ENCODE data around the gene PPP1R14D. TPM values are rescaled to one million over a fixed set of nuclear protein-coding genes. Genes with fewer than 3 reads are reported as not detected.
A peak's percentile ranks its signal among the peaks of the same experiment; 100 is the strongest.

Gene PPP1R14D
- total RNA-seq, 1 experiment from 2014 or later = 0.65 TPM

GRCh38 chr15:40787344-40787841 is 41.1 kb downstream of the PPP1R14D start:
- Histone ChIP-seq H3K4me2 (peak overlapping the region; percentile 74), H2AFZ (no peak overlapping the region), H3K9me3 (ENCODE audit: insufficient read depth, low read depth) (no peaks in the 10 kb centered on the region), H3K79me2 (ENCODE audit: low read depth) (peaks cover 58% of the 10 kb centered on the region), H3K9me2 (ENCODE audit: insufficient read depth) (no peaks in the 10 kb centered on the region), H3K27me3 (ENCODE audit: insufficient read depth, low read depth) (no peaks in the 10 kb centered on the region), H3K4me3 (no peak overlapping the region; the same call in 1 of the 2 replicates), H3K27ac (peak overlapping the region; percentile 98), H4K20me1 (ENCODE audit: insufficient read depth) (no peaks in the 10 kb centered on the region), H3F3A (ENCODE audit: insufficient read depth, low read depth) (peaks cover 68% of the 10 kb centered on the region), H3K4me1 (replicated peaks; ENCODE audit: insufficient read depth) (peaks cover 79% of the 10 kb centered on the region), H3K36me3 (ENCODE audit: low read depth) (no peaks in the 10 kb centered on the region)
- POLR2A ChIA-PET (ENCODE audit: unreplicated experiment) = interaction anchor here (0.6 to 0.7 kb wide), 4 partner anchors 20 to 357 kb away, joined by 3 to 5 read pairs (median 4); partner anchors contain the start of gene DNAJC17
- BruUV-seq (replicated peaks) = no TSS peak
- intact Hi-C loops (cut with micrococcal nuclease; ENCODE audit: unreplicated experiment) = loop anchor here (1.0 kb wide), 6 partner anchors 18 to 105 kb away; partner anchors contain the start of genes C15orf62, DNAJC17 and ZFYVE19
- DNase-seq = peak; percentile 91 to 97
- CTCF ChIA-PET = interaction anchor here (1.5 kb wide), 2 partner anchors 70 to 72 kb away, joined by 3 to 4 read pairs; no protein-coding TSS in a partner anchor
- TF ChIP-seq EZH2 (IDR thresholded peaks at IDR 0.05; ENCODE audit: low read depth) (no peak), CTCF (conservative IDR thresholded peaks at IDR 0.05) (no peak)

GRCh38 chr15:40785814-40786213 is 42.7 kb downstream of the PPP1R14D start:
- Histone ChIP-seq H3K9me3 (ENCODE audit: insufficient read depth, low read depth) (no peaks in the 10 kb centered on the region), H3K4me2 (peak overlapping the region; percentile 74), H2AFZ (no peak overlapping the region), H3K4me3 (peak overlapping the region; percentile 45; the same call in 1 of the 2 replicates), H3F3A (ENCODE audit: insufficient read depth, low read depth) (peaks cover 61% of the 10 kb centered on the region), H3K79me2 (ENCODE audit: low read depth) (peaks cover 45% of the 10 kb centered on the region), H3K4me1 (replicated peaks; ENCODE audit: insufficient read depth) (peaks cover 63% of the 10 kb centered on the region), H3K27me3 (ENCODE audit: insufficient read depth, low read depth) (no peaks in the 10 kb centered on the region), H4K20me1 (ENCODE audit: insufficient read depth) (no peaks in the 10 kb centered on the region), H3K36me3 (ENCODE audit: low read depth) (no peaks in the 10 kb centered on the region), H3K9me2 (ENCODE audit: insufficient read depth) (no peaks in the 10 kb centered on the region), H3K27ac (peak overlapping the region; percentile 98)
- CTCF ChIA-PET = interaction anchor here (1.2 to 1.8 kb wide), 4 partner anchors 39 to 106 kb away, joined by 3 to 7 read pairs (median 4); no protein-coding TSS in a partner anchor
- POLR2A ChIA-PET (ENCODE audit: unreplicated experiment) = interaction anchor here (0.6 to 0.7 kb wide), 2 partner anchors 21 to 223 kb away, joined by 4 to 7 read pairs; no protein-coding TSS in a partner anchor
- no TSS peak for BruUV-seq (replicated peaks)
- peak; percentile 74 to 91 for DNase-seq
- TF ChIP-seq EZH2 (IDR thresholded peaks at IDR 0.05; ENCODE audit: low read depth) (no peak), CTCF (conservative IDR thresholded peaks at IDR 0.05) (no peak)
- intact Hi-C loops (cut with micrococcal nuclease; ENCODE audit: unreplicated experiment) = no loop called here

GRCh38 chr15:40785164-40785563 is 43.3 kb downstream of the PPP1R14D start:
- CTCF ChIA-PET = interaction anchor here (0.5 to 1.8 kb wide), 8 partner anchors 19 to 453 kb away, joined by 3 to 7 read pairs (median 4); partner anchors contain the start of gene VPS18
- POLR2A ChIA-PET (ENCODE audit: unreplicated experiment) = interaction anchor here (0.7 to 0.8 kb wide), 3 partner anchors 21 to 110 kb away, joined by 3 to 4 read pairs (median 3); no protein-coding TSS in a partner anchor
- H2AFZ ChIP-seq = no peak overlapping the region
- peaks cover 56% of the 10 kb centered on the region for H3K4me1 ChIP-seq (replicated peaks; ENCODE audit: insufficient read depth)
- peak overlapping the region; percentile 45; the same call in 1 of the 2 replicates for H3K4me3 ChIP-seq
- H3F3A ChIP-seq (ENCODE audit: insufficient read depth, low read depth) = peaks cover 54% of the 10 kb centered on the region
- H3K36me3 ChIP-seq (ENCODE audit: low read depth) = no peaks in the 10 kb centered on the region
- H3K27me3 ChIP-seq (ENCODE audit: insufficient read depth, low read depth) = no peaks in the 10 kb centered on the region
- H3K9me2 ChIP-seq (ENCODE audit: insufficient read depth) = no peaks in the 10 kb centered on the region
- no peaks in the 10 kb centered on the region for H3K9me3 ChIP-seq (ENCODE audit: insufficient read depth, low read depth)
- BruUV-seq (replicated peaks) = no TSS peak
- H3K4me2 ChIP-seq = peak overlapping the region; percentile 74
- intact Hi-C loops (cut with micrococcal nuclease; ENCODE audit: unreplicated experiment) = no loop called here
- H3K79me2 ChIP-seq (ENCODE audit: low read depth) = peaks cover 44% of the 10 kb centered on the region
- TF ChIP-seq CTCF (conservative IDR thresholded peaks at IDR 0.05) (peak; percentile 49), EZH2 (IDR thresholded peaks at IDR 0.05; ENCODE audit: low read depth) (no peak)
- H3K27ac ChIP-seq = peak overlapping the region; percentile 98
- DNase-seq = peak in 1 of 2 experiments; percentile 41
- H4K20me1 ChIP-seq (ENCODE audit: insufficient read depth) = no peaks in the 10 kb centered on the region
